Gastrocnemius medialis (tissue), 4 donors: ENCODE results near the gene SLC4A3. TPM values are rescaled to one million over a fixed set of nuclear protein-coding genes. Genes with fewer than 3 reads are reported as not detected.

Experiments used
- ATAC-seq, 2 donors: fragments of 150-250 bp; one replicate each; pipeline ENCODE4 v1.9.1; 2016
- DNase-seq, 2 donors: peaks; one replicate each; pipeline ENCODE4 v3.0.0-alpha.2; 2019
- H3K27ac ChIP-seq, 4 donors: fragments of 200-600 bp; sonication (generic); 1 replicate in 1 of 4; 2 replicates in 3 of 4; pipeline ENCODE4 v1.5.1; 2016 to 2018; ENCODE audit warnings: mild to moderate bottlenecking in 2 of 4, moderate library complexity in 1 of 4
- H3K27me3 ChIP-seq, 3 donors: fragments of 200-600 bp; sonication (generic) in 2 of 3; 1 replicate in 1 of 3; 2 replicates in 2 of 3; pipeline versions ENCODE4 v1.5.1 to v1.6.0; 2016 to 2019; ENCODE audit warnings: mild to moderate bottlenecking in 1 of 3, moderate library complexity in 1 of 3
- H3K36me3 ChIP-seq, 2 donors: fragments of 200-600 bp; sonication (generic) in 1 of 2; one replicate each; pipeline ENCODE4 v1.5.1; 2017 to 2018
- H3K4me1 ChIP-seq, 2 donors: fragments of 200-600 bp; sonication (generic) in 1 of 2; one replicate each; pipeline ENCODE4 v1.5.1; 2016 to 2017; ENCODE audit warnings: mild to moderate bottlenecking in 2 of 2
- H3K4me3 ChIP-seq, 4 donors: fragments of 200-600 bp; sonication (generic) in 3 of 4; 1 replicate in 1 of 4; 2 replicates in 3 of 4; pipeline ENCODE4 v1.5.1; 2016 to 2019; ENCODE audit warnings: mild to moderate bottlenecking in 2 of 4
- H3K9me3 ChIP-seq, 3 donors: fragments of 200-600 bp; sonication (generic) in 2 of 3; 1 replicate in 1 of 3; 2 replicates in 2 of 3; pipeline ENCODE4 v1.5.1; 2016 to 2019
- POLR2A ChIP-seq, 2 donors: fragments of 450-650 bp; IDR thresholded peaks; one replicate each; pipeline ENCODE4 v1.6.1; 2017; ENCODE audit warnings: antibody characterized with exemption in 2 of 2, mild to moderate bottlenecking in 2 of 2, moderate library complexity in 2 of 2
- in situ Hi-C, 4 donors: fragments of 200-750 bp; cut with MboI; loops; one replicate each; pipeline versions ENCODE4 v1.15.0 to v1.8.0; 2017; ENCODE audit warnings: low sequenced_read_pairs in 4 of 4
- intact Hi-C: fragments of 100-400 bp; cut with DNase I; formaldehyde crosslinking; loops from one replicate; pipeline ENCODE4 v1.15.1; 2023; ENCODE audit warnings: low total_unique reads
- total RNA-seq, 4 donors: library from RNA; depleted of rRNA; stranded (reverse); fragments of >200 nt; gene quantifications; one replicate each; pipeline versions ENCODE4 v1.1.0 to v1.2.3, GENCODE V29; 2016
- TF ChIP-seq, protein P1 (sequence below), 5 experiments: fragments of 450-650 bp in 3 of 5; fragments of 200-600 bp in 2 of 5; sonication (generic) in 2 of 5; IDR thresholded peaks in 4 of 5; conservative IDR thresholded peaks in 1 of 5; 1 replicate in 4 of 5; 2 replicates in 1 of 5; pipeline ENCODE4 v1.5.1; 2016 to 2019; ENCODE audit warnings: antibody characterized with exemption in 5 of 5, mild to moderate bottlenecking in 3 of 5, moderate library complexity in 3 of 5

Gene SLC4A3
- total RNA-seq, 4 donors from 2014 or later = 0.25 to 0.35 (median 0.29) TPM; not detected in 1

DNA sequence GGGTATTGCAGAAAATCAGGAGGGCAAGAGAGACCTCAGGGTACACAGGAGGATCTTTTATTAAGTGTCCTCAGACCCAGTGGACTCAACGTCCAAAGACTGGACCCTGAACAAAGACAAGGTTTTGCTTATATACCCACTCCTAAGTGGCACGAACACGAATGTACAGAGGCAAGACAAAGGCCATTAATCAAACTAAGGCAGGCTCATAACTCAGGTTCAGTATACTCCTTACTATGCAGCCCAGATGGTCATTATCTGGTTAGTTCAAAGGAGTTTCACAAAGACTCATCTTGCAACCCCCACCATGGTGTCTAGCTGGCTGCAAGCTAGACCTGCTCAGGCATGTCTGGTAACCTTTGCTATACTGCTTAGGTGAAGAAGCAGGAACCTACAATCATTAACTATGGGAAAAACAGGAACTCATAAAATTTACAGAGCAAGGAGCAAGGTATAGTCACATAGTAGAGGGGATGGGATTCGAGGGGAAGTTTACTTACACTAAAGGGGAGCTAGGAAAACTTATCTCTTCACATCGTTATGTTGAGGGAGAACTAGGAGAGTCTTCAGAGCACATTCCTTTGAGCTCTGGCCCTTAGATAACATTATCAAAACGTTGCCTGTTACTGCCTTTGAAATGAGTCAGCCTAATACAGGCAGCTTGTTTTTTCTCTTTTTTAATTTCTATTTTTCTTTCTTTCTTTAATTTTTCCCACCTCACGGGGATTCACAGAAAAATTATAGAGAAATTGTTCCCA lies 33.9 kb downstream of the SLC4A3 start:
- DNase-seq = no peak
- TF ChIP-seq POLR2A (IDR thresholded peaks at IDR 0.05) = no peak
- in situ Hi-C loops = no loop called here

DNA sequence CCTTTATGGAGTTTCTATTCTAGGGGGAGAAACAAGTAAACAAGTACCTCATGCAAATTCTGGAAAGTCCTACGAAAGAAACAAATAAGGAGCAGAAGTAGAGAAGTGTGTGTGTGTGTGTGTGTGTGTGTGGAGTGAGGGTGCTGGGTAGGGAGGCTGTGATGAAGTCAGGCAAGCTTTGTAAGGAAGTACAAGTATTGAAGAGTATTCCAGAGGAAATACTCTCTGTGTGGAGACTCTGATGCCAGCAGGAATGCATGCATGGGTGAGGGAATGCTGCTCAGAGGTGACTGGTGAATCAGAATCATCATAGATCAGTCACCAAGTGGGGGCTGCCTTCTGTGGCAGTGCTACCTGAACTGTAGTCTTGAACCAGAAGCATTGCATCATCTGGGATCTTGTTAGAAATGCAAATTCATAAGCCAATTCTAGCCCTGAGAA lies 34.5 kb downstream of the SLC4A3 start:
- ATAC-seq (no peak), DNase-seq (no peak)
- Histone ChIP-seq H3K36me3 (no peaks in the 10 kb centered on the region), H3K4me1 (peaks cover 7 to 12% of the 10 kb centered on the region in 2 donors), H3K9me3 (no peaks in the 10 kb centered on the region), H3K4me3 (no peak overlapping the region), H3K27ac (no peak overlapping the region), H3K27me3 (no peaks in the 10 kb centered on the region)
- intact Hi-C loops (no loop called here), in situ Hi-C loops (no loop called here)
- TF ChIP-seq, protein P1, sequence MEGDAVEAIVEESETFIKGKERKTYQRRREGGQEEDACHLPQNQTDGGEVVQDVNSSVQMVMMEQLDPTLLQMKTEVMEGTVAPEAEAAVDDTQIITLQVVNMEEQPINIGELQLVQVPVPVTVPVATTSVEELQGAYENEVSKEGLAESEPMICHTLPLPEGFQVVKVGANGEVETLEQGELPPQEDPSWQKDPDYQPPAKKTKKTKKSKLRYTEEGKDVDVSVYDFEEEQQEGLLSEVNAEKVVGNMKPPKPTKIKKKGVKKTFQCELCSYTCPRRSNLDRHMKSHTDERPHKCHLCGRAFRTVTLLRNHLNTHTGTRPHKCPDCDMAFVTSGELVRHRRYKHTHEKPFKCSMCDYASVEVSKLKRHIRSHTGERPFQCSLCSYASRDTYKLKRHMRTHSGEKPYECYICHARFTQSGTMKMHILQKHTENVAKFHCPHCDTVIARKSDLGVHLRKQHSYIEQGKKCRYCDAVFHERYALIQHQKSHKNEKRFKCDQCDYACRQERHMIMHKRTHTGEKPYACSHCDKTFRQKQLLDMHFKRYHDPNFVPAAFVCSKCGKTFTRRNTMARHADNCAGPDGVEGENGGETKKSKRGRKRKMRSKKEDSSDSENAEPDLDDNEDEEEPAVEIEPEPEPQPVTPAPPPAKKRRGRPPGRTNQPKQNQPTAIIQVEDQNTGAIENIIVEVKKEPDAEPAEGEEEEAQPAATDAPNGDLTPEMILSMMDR (IDR thresholded peaks at IDR 0.05 in 4 of 5, conservative IDR thresholded peaks at IDR 0.05 in 1 of 5) = no peak
- no peak for TF ChIP-seq POLR2A (IDR thresholded peaks at IDR 0.05)

More for the DNA sequence above, 33.9 kb downstream of the SLC4A3 start:
- peaks cover 7 to 12% of the 10 kb centered on the region in 2 donors for H3K4me1 ChIP-seq
- H3K36me3 ChIP-seq = no peaks in the 10 kb centered on the region
- no peaks in the 10 kb centered on the region for H3K9me3 ChIP-seq
- no peak overlapping the region for H3K27ac ChIP-seq
- no peak overlapping the region for H3K4me3 ChIP-seq
- no peaks in the 10 kb centered on the region for H3K27me3 ChIP-seq
- intact Hi-C loops = no loop called here
- no peak for ATAC-seq

GRCh38 chr2:219662566-219662965 lies 35.1 kb downstream of the SLC4A3 start:
- Histone ChIP-seq H3K36me3 (no peaks in the 10 kb centered on the region), H3K9me3 (no peaks in the 10 kb centered on the region), H3K4me1 (peaks cover 7 to 12% of the 10 kb centered on the region in 2 donors), H3K27me3 (no peaks in the 10 kb centered on the region), H3K4me3 (no peak overlapping the region), H3K27ac (no peak overlapping the region)
- ATAC-seq (no peak), DNase-seq (no peak)
- in situ Hi-C loops (no loop called here), intact Hi-C loops (no loop called here)
- TF ChIP-seq POLR2A (IDR thresholded peaks at IDR 0.05) = no peak
- TF ChIP-seq, protein P1 (IDR thresholded peaks at IDR 0.05 in 4 of 5, conservative IDR thresholded peaks at IDR 0.05 in 1 of 5) = no peak

DNA sequence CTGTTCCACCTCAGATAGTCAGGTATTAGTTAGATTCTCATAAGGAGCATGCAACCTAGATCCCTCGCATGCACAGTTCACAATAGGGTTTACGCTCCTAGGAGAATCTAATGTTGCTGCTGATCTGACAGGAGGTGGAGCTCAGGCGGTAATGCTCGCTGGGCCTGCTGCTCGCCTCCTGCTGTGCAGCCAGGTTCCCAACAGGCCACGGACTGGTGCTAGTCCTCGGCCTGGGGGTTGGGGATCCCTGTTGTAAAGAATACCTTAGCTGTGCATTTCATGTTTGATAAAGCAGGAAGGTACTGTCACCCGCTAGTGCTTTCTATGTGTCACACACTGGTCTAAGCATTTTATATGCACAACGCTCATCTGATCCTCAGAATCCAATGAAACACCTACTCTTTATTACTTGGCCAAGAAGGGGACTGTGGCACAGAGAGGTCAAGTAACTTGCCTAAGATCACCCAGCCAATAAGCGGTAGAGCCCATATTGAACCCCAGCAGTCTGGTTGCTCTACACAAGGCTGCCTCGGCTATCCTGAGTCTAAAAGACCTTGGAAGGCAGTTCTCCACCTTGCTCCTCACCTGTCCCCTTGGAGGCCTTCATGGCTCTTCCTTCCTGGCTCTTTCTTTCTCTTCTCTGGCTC lies 35.8 kb downstream of the SLC4A3 start:
- TF ChIP-seq, protein P1 (IDR thresholded peaks at IDR 0.05 in 4 of 5, conservative IDR thresholded peaks at IDR 0.05 in 1 of 5) = no peak
- TF ChIP-seq POLR2A (IDR thresholded peaks at IDR 0.05) = no peak
- DNase-seq = no peak
- intact Hi-C loops = no loop called here
- no peak for ATAC-seq
- no peak overlapping the region for H3K27ac ChIP-seq
- in situ Hi-C loops = no loop called here
- H3K9me3 ChIP-seq = no peaks in the 10 kb centered on the region
- peaks cover 7 to 12% of the 10 kb centered on the region in 2 donors for H3K4me1 ChIP-seq
- no peaks in the 10 kb centered on the region for H3K36me3 ChIP-seq
- no peaks in the 10 kb centered on the region for H3K27me3 ChIP-seq
- no peak overlapping the region for H3K4me3 ChIP-seq

- Histone ChIP-seq H3K27ac (no peak overlapping the region), H3K9me3 (no peaks in the 10 kb centered on the region), H3K4me1 (peaks cover 7 to 12% of the 10 kb centered on the region in 2 donors), H3K27me3 (no peaks in the 10 kb centered on the region), H3K36me3 (no peaks in the 10 kb centered on the region), H3K4me3 (no peak overlapping the region)
- ATAC-seq = no peak
- intact Hi-C loops (no loop called here), in situ Hi-C loops (no loop called here)
- no peak for DNase-seq
- no peak for TF ChIP-seq POLR2A (IDR thresholded peaks at IDR 0.05)
- TF ChIP-seq, protein P1 (IDR thresholded peaks at IDR 0.05 in 4 of 5, conservative IDR thresholded peaks at IDR 0.05 in 1 of 5) = no peak
Observed at GRCh38 chr2:219664041-219664440, 36.6 kb downstream of the SLC4A3 start.
